HG03095 (cell line): ENCODE measurements around the gene NUDT5.
"Not testable (repeated sequence)": the region's sequence is repeated elsewhere in the genome, so short reads cannot be mapped to it uniquely, and the experiment has no call there.

ENCODE experiments used
- ATAC-seq: cut with Tn5 transposase; IDR thresholded peaks from one replicate; pipeline ENCODE4 v1.9.1; 2021; ENCODE audit warnings: moderate library complexity; ENCODE audit not compliant: unreplicated experiment

The NUDT5 gene

GRCh38 chr10:12195603-12196506, at the start of gene NUDT5, which contains the start of gene CDC123:
Gene NUDT5 (minus strand): TSS chr10:12195891. CDS start chr10:12186291, 9,600 bp downstream.
Gene CDC123 (plus strand): TSS chr10:12196188. CDS start chr10:12196246, 58 bp downstream.
- ATAC-seq, result peak; percentile 87

GRCh38 chr10:12243864-12244620, 48.4 kb upstream of the NUDT5 start:
- ATAC-seq, result no peak

- ATAC-seq, result no peak
Measured at GRCh38 chr10:12241810-12242529, 46.3 kb upstream of the NUDT5 start.

GRCh38 chr10:12238821-12239220, 43.1 kb upstream of the NUDT5 start:
- no peak for ATAC-seq

- no peak for ATAC-seq
Measured at GRCh38 chr10:12237265-12238220, 41.9 kb upstream of the NUDT5 start.

- no peak for ATAC-seq
Measured at GRCh38 chr10:12235796-12236195, 40.1 kb upstream of the NUDT5 start.

GRCh38 chr10:12235116-12235694, 39.5 kb upstream of the NUDT5 start:
- no peak for ATAC-seq

GRCh38 chr10:12234687-12235086, 39.0 kb upstream of the NUDT5 start:
- ATAC-seq, result not testable (repeated sequence)

- ATAC-seq, result no peak
Measured at GRCh38 chr10:12228851-12229250, 33.2 kb upstream of the NUDT5 start.

GRCh38 chr10:12226438-12226837, 30.7 kb upstream of the NUDT5 start:
- not testable (repeated sequence) for ATAC-seq

GRCh38 chr10:12225444-12225843, 29.8 kb upstream of the NUDT5 start:
- ATAC-seq, result no peak

GRCh38 chr10:12221323-12222298, 25.9 kb upstream of the NUDT5 start:
- no peak for ATAC-seq

- no peak for ATAC-seq
Measured at GRCh38 chr10:12218991-12219390, 23.3 kb upstream of the NUDT5 start.

GRCh38 chr10:12214763-12215218, 19.1 kb upstream of the NUDT5 start:
- no peak for ATAC-seq

- ATAC-seq, result no peak
Measured at GRCh38 chr10:12214093-12214492, 18.4 kb upstream of the NUDT5 start.

GRCh38 chr10:12213621-12214020, 17.9 kb upstream of the NUDT5 start:
- ATAC-seq, result no peak

- no peak for ATAC-seq
Measured at GRCh38 chr10:12212454-12212853, 16.8 kb upstream of the NUDT5 start.

- no peak for ATAC-seq
Measured at GRCh38 chr10:12208460-12208859, 12.8 kb upstream of the NUDT5 start.
